Measurements from ENCODE around the gene NUB1.

NUB1 gene

DNA sequence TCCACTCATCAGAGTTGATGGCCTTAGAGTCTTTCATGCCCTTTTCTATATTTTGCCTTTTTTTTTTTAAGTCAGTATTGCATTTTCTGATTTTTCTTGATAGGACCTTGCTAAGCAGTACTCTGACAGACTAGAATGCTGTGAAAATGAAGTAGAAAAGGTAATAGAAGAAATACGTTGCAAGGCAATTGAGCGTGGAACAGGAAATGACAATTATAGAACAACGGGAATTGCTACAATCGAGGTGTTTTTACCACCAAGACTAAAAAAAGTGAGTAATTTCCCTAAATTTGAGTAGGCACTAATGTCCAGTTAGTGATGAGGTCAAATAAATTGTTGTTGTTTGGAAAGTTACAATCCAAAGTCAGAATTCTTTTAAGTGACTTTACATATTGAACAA lies 7.4 kb downstream of the NUB1 start:
- DNase-seq, result no peak

DNA sequence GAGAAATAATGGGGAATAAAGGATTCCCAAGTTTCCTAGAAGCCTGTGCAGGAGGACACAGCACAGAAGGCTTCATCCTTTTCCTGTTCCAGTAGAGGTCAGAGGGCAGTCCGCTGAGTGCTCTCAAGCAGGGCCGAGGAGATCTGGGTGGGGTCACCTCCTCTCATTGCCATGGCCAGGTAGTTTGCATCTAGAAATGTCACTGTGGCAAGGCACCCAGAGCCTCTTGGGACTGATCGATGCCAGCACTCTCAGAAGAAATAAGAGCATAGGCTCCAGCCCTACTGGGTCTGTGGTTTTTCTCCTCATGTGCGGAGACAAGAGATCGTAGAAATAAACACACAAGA lies 7.9 kb downstream of the NUB1 start:
- DNase-seq, result no peak

DNA sequence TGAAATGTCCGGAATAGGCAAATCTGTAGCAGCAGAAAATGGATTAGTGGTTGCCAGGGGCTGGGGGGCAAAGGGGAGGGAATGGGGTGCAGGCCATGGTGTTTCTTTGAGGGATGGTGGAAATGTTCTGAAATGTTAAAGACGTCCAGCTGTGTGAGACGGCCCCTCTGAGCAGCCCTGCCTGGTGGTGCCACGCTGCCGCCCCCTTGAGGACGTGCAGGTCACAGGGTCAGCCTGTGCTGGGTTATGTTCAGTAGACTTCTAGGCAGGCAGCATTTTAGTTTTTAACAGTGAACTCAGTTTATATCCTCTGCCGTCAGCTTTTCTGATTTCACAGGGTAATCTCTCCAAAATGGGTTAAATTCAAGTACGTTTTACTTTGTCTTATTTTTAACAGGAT lies 9.4 kb downstream of the NUB1 start:
- DNase-seq, result no peak

DNA sequence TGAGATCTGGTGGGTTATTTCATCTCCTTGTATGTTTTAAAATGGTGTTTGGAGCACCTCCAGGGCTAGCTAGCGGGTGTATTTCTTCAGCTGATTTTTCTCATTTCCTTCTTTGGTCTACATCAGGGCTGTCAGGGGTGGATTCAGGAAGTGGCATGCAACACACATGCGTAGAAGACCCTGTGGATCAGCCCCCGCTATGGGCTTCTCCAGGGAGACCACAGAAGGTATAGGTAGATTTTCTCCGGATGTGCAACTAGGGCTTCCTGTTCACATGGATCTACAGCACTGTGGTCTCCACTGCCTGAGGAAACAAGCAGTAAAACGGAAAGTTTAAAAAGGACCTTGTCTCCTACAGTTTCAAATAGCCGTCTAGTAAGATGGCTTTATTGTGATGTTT lies 10.4 kb downstream of the NUB1 start:
- DNase-seq, result no peak

DNA sequence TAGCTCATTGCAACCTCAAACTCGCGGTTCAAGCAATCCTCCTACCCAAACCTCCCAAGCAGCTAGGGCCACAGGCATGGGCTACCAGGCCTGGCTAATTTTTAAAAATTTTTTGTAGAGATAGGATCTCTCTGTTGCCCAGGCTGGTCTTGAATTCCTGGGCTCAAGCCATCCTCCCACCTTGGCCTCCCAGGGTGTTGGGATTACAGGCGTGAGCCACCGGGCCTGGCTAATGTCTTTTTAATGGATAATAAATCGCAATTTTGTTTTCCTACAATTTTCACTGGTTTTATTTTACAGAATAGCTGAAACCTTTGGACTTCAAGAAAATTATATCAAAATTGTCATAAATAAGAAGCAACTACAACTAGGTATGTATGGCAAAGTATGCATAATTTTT lies 10.9 kb downstream of the NUB1 start:
- no peak for DNase-seq

DNA sequence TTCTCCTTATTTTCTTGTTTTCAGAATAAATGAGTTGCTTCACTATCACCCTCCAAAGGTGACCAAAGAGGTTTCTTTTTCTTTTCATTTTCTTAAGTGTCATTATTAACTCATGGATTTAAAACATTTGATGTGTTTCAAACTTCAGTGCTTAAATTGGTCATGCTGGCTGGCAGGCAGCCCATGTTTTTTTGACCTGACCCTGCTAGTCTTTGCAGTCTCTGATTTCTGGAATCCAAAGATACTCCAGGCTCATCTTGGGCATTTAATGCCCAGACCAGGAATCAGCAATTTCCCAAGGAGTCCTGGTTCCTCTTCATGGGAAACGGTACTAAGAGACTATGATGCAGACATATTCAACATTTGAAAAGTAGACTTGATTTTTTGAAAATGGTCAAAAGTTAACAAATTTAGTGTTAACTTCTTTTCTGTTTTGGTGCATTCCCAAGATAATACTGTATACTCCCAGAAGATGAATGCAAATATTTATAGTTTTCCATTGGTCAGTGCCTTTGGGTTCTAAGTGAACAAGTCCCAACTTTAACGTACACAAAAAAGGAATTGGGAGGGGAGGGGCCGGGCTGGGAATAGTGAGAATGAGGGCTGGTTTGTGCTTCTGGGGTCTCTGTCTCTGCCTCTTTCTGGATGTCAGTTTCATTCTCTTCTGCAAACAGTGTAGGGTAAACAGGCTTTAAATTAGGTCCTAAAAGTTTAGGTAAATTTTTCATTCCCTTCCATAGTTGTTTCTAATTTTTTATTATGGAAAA lies 19.8 kb downstream of the NUB1 start:
- DNase-seq, result no peak

DNA sequence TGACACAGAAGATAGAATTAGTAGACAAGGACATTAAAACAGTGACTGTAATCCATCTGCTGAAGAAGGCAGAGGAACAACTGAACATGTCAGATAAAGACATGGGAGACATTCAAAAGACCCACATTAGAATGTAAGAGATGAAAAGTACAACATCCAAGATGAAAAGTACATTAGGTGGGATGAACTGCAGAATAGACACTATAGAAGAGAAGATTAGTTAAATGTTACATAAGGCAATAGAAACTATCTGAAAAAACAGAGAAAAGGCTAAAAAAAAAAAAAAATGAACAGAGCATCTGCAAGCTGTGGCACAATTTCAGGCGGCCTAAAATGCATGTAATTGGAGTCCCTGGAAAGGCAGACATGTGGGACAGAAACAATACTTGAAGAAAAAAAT lies 21.6 kb downstream of the NUB1 start:
- no peak for DNase-seq

DNA sequence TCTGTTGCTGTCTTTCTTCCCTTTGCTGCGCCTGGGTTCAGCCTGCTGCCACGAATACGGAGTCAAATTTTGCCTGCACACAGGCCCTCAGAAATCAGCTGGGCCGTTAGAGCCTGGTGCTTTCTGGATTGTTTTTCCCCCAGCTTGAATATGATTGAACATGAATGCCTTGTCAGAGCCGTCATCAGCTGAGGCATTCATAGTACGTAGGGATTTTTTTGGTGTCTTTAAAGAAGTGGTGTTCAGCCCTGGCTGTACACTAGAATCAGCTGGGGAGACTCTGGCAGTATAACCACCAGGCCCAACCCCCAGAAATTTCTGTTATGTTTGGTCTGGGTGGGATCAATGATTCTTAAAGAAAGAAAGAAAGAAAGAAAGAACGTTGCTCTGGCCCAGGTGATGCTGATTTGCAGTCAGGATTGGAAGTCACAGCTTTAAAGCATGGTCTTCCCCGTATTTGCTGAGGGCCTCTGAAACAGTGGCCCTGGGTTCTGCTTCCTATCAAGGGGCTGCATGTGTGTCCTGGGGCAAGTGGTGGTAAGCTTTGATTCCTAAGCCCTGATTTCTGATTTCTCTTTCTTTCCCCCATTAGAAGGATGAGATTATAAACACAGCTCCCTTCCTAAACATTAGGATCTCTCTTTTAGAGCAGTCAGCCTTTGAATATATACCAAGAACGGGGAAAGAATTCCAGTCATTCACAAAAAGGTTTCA lies 24.7 kb downstream of the NUB1 start:
- DNase-seq, result no peak

DNA sequence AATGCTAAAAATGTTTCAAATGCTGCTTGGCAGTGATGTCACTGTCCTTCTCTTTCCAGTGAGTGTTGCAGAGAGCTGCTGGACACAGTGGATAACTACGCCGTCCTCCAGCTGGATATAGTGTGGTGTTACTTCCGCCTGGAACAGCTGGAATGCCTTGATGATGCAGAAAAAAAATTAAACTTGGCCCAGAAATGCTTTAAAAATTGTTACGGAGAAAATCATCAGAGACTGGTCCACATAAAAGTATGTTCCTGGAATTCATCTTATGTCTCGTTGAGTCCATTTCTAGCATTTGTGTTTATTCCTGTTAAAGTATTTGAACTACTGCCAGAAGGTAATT lies 25.2 kb downstream of the NUB1 start:
- DNase-seq, result no peak

DNA sequence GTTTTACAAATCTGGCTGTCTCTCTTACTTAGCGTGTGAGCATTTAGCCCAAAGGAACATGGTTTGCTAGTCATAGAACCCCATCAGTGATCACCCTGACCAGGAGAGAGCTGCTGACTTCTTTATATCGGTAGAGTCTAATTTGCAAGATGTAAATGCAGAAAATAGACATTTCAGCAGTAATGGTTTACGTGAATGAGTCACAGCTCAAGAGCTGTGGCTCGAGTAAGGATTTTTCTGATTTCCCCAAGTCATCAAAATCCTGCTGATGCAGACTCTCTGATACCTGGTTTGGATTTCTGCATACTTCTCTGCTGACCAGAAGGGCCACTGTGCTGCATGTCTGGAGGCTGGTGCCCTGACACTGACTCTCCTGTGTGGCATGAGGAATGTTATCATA lies 25.7 kb downstream of the NUB1 start:
- no peak for DNase-seq

DNA sequence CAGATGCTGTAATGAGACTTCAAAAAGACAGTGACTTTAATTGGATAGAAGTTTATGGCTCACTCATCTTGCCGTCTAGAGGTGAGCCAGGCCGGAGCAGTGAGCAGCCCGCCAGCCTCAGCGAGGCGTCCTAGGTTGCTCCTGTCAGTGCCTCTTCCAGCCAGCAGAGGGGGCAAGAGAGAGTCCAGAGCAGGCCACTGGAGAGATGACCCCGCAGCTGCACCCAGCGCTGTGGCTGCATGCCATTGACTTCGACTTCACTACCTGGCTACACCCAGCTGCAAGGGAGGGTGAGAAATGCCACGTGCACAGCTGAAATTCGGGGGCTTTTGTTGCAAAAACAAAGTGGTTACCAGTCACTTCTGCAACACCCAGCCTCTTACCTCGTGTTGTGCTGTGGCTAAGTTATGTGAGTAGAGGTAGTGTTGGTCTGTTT lies 26.5 kb downstream of the NUB1 start:
- DNase-seq, result peak; percentile 68

DNA sequence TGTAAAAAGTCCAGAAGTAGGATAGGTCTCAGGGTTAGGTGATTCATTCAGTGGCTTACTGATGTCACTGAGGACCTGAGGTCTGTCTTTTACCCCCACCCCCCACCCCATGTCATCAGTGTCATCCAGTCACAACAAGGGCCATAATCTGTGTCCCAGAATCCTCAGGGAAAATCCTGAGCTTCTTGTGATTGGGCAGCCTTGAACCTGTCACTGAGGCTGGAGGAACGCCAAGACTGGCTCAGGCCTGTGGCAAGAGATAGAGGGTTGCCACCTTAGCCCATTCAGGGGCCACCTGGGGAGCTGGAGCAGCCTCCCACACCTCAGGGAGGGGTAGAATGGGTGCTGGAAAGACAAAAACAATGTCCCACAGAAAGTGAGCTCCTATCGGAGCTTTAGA lies 29.7 kb downstream of the NUB1 start:
- no peak for DNase-seq

DNA sequence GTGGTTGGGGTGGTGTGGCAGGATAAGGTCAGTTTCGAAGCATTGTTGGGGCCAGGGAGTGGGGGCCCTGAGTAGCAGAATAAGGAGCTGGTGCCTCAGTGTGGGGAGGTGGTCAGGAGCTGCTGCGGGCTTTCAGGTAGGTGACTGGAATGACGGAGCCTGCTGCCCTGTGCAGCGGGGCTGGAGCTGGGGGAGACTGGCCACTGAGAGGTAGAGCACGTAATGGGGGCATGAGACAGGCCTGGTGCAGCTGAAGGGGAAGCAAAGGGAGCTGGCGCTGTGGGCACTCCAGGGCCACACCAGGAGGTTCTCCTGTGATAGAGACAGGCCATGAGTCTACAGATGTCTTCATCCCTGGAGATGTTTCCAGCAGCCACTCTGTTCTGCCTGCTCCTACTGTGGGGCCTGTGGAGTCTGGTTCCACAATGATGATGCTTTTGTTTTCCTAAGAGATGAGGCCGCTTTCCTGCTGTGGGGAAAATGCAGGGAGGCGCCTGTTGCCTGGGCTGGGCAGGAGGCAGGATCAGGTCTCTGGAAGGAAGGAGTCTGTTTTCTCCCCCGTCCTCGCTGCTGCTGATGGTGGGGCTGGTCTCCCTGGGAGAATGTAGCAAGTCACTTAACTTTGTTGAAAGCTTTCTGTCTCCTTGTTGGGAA lies 31.1 kb downstream of the NUB1 start:
- DNase-seq, result no peak

DNA sequence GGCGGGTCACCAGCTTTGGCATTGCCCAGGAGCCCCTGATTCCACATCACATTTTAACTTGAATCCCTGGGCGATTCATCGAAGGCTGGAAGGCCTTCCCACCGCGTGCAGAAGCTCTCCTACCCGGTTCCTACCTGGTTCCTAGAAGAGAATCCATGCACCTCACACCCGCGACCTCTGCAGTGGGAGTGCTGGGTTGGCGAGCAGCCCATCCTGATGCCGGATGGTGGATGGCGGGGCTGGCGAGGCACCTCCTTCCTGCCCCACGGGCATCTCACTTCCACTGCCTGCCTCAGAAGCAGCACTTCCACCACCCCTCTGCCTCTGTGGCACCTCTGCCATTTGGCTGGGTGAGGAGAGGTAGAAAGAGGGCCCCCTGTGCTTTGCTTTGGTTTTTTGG lies 32.0 kb downstream of the NUB1 start:
- no peak for DNase-seq

DNA sequence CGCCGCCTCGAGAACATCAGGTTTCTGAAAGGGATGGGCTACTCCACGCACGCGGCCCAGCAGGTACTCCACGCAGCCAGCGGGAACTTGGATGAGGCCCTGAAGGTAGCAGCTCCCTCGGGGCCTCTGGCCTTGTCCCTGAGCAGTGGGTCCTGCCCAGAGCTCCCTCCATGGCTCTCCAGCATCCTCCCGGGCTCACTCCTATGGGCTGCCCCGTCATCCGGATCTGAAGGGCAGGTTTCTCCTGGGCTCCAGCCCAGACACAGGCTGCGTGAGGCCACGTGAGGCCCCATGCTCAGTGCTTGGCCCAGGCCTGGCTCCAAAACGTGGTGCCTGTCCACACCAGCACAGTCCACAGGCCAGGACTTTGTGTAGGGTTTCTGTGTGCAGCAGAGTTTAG lies 32.5 kb downstream of the NUB1 start:
- DNase-seq, result no peak

DNA sequence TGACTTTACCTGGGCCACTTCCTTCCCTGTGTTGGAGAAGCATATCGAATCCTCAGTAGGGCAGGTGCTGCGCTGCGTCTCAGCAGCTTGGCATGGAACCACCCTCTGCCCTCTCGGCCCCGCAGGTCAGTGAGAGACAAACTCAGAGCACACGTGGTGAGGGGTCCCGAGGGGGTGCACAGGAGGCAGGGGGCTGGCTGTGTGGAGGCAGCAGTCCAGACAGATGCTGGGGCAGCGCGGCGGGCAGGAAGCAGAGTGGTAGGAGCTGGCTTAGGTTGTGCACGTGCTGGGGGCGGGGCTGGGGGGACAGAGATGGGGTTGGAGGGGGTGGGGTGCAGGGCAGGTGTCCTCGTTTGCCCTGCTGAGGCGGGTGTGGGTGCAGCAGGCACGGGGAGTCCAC lies 33.1 kb downstream of the NUB1 start:
- no peak for DNase-seq

DNA sequence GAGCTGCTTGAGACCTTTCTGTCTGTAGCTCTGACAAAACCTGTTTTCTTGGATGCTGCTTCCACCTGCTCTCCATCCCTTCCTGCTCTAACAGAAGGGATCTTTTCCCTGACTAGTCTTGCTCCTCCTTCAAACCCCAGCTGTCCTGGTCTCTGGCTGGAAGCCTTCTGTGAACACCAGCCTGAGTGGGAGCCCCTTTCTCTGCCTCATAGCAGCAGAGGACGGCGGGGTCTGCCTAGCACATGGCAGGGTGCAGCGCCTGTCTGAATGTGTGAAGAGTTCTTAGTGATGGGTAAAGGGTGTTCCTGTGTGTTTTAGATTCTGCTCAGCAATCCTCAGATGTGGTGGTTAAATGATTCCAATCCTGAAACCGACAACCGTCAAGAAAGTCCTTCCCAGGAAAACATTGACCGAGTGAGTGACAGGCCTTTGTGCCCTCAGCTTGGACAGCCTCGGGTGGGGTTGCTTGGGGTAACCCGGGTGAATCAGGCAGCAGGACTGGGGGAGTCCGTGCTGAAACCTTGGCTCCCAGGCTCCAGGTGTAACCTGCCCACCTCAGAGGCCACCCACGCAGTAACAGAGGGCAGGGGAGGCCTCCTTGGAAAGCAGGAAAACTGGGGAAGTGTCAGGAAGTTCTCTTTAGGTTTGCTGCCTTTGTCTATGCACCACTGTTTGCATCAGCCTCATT lies 34.1 kb downstream of the NUB1 start:
- no peak for DNase-seq

DNA sequence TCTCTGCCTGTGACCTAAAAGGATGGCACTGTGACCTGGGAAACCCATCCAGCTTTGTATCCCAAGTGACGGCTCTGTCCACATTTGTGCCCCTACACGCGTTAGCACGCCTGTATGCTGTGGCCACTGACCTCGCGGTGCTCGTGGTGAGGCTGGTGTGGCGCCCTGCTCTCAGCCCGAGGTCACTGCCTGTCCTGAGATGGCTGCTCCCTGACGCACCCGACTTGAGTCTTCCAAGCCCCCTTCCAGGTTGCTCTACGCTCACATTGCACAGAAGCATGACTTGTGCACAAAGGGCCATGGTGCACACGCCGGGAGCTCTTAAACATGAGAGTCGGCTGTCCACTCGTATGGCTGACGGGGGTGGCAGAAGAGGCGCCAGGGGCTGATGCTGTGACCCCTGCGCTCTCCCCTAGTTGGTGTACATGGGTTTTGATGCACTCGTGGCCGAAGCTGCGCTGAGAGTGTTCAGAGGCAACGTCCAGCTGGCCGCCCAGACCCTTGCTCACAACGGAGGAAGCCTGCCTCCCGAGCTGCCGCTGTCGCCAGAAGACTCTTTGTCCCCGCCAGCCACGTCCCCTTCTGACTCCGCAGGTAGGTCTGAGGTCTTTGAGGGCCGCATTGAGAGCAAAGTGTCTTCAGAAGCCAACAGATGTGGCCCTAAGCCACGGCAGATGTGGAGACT lies 34.7 kb downstream of the NUB1 start:
- no peak for DNase-seq

DNA sequence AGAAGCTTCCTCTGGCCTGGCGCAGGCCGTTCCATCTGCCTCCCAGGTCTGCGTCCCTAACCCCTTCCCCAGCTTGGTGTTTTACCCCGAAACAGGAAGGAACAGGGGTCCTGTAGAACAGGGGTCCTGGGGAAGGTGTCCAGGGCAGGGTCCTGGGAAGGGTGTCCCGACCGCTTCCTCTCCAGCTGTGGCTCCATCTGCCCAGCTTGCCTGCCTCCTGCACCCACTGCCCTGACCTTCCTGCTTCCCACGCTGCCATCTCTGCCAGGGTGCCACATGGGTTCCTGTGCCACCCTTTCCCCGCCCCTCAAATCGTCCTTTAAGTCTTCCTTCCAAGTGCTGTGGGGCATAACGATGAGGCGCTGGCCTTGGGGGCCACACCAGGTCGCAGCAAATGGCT lies 35.8 kb downstream of the NUB1 start:
- no peak for DNase-seq

DNA sequence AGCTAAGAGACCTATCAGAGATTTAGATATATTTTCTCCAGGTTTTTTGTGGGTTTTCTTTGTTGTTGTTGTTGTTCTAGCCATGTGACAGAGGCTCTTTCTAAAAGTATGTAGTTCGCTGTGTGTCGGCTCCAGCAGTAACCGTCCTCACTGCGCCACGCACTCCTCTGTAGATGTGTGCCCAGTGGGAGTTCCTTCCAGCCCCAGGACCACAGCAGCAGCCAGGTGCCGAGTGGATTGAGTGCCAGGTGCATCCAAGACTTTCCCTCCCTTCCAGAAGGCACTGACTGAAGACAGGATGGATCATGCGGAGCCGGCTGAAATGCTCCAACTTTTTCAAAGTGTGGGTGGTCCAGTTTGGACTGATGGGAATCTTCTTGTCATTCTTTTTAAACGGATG lies 36.4 kb downstream of the NUB1 start:
- no peak for DNase-seq

DNA sequence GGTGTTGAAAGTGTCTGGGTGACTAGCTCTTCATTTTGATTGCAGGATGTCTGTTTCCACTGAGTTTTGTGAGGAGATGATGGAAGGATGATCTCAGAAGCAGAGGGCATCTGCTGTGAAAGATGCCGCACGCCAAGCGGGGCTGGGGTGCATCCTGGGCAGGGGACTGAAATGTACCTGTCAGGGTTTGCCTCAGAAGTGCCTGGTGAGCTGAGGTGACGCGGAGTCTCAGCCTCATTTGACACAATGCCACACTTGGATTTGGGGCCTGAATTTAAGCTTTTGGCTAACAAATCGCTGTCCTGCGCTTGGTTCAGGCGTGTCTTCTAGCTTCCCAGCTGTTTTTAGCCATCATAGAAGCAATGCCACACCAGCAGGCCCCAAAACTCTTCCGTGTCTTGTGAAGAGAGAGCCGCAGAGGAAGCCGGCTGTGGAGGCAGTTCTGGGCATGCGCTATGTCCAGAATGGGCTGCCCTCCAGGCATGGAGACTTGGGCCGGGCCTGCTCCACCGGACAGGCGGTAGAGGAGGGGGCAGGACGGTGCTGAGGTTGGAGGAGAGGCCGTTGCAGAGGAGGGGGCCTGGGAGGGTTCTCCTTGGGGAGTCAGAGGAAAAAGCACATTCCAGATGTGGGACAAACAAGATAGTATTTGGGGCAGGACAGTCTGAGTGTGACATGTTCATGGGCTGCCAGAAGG lies 37.0 kb downstream of the NUB1 start:
- DNase-seq, result no peak

DNA sequence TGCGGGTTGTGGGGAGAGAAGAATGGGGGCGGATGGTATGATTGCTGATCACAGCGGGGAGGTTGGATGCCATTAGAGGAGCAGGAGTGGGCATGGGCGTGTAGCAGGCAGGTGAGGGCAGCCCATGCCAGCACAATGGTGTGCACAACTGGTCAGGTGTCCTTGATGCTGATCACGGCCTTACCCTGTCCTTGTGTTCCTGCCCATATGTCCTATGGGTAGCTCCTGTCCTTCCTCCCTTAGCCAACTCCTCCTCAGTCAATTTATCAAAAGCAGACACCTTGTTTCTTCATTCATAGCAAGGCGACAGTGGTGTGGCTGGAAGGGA lies 37.5 kb downstream of the NUB1 start:
- no peak for DNase-seq
